ENCODE results near the gene C9orf43.
"Not testable (repeated sequence)": the region's sequence is repeated elsewhere in the genome, so short reads cannot be mapped to it uniquely, and the experiment has no call there.

Gene C9orf43

GRCh38 chr9:113421726-113422125 lies 11.2 kb downstream of the C9orf43 start:
- no peak for DNase-seq (ENCODE audit: low read depth in 2 of 2)

DNA sequence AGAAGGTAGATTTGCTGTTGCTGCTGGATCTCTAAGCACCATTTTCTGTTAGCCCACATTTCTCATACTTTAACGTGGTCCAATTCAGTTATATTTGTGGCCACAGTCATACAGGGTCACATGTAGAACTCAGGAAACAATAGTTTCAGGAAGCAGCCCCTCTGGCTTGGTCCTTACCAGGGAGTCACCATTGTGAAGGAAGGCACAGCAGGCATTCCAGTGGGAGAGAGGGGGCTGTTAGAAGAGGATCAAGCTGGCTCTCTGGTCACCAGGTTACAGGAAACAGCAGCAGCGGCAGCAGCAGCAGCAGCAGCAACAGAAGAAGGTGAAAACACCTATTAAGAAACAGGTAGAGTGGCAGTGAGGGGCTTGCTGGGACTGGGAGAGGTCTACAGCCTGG lies 14.5 kb downstream of the C9orf43 start:
- no peak for DNase-seq (ENCODE audit: low read depth in 2 of 2)

GRCh38 chr9:113426701-113427100 lies 16.2 kb downstream of the C9orf43 start:
- DNase-seq (ENCODE audit: low read depth in 2 of 2), result no peak

DNA sequence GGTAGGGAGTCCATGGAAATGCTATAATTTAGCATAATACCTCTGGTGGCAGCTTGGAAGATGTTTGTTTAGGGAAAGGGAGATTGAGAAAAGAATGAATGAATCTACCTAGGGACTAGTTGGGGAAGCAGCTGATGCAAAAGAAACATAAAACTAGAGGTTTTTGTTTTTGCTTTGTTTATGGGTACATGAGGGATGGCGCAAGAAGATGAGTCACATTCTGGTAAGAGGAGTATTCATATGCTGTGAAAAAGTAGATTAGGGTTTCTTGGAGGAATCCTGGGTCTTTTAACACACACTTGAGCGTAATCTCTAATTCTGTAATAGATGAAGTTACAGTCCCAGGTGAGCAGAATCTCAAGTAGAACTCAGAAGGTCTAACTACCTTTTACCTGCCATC lies 17.1 kb downstream of the C9orf43 start:
- DNase-seq (ENCODE audit: low read depth in 2 of 2), result no peak

DNA sequence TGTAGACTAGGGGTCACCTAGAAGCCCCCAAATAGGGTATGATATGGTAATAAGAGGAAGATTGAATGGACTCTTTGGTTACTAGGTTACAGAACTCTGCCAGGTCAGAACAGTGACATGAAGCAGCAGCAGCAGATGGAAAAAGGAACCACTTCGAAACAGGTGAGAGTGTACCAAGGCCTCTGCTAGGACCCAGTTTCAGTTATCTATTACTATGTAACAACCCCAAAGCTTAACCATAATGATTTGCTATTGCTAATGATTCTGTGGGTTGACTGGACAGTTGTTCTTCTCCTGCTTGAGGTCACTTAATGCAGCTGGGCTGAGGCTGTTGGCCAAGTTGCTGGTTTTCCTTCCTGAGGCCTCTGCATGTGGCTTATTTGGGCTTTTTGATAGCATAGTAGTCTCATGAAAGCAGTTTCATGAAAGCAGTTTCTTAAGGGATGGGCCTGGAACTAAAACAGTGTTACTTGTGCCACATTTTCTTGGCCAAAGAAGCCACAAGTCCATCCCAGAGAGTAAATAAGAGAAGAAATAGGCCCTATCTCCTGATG lies 17.6 kb downstream of the C9orf43 start:
- no peak for DNase-seq (ENCODE audit: low read depth in 2 of 2)

- no peak for DNase-seq (ENCODE audit: low read depth in 2 of 2)
These were observed 20.6 kb downstream of the C9orf43 start for GRCh38 chr9:113431191-113431590.

GRCh38 chr9:113436728-113437515 lies 26.4 kb downstream of the C9orf43 start:
- no peak for DNase-seq (ENCODE audit: low read depth in 2 of 2)

- DNase-seq (ENCODE audit: low read depth in 2 of 2), result not testable (repeated sequence)
These were observed 27.2 kb downstream of the C9orf43 start for GRCh38 chr9:113437716-113438115.

GRCh38 chr9:113444736-113445135 lies 34.2 kb downstream of the C9orf43 start:
- DNase-seq (ENCODE audit: low read depth in 2 of 2), result no peak

DNA sequence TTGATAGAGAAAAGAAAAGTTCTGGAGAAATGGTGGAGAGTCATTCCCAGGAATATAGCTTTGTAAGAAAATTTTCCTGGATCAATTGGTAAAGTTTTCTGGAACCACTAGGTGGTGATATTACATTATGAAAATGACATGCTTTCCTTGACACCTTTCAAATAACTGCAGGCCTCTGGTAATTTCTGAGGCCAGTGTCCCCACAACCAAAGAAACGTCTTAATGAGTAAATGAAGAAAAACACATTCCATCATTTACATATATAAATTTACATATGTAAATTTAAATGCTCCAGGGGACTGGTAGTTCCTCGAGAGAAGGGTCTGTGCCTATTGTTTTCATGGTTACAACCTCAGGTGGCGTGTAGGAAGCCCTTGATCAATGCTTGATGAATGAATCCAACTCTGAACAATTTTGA lies 35.8 kb downstream of the C9orf43 start:
- DNase-seq (ENCODE audit: low read depth in 2 of 2), result no peak

DNA sequence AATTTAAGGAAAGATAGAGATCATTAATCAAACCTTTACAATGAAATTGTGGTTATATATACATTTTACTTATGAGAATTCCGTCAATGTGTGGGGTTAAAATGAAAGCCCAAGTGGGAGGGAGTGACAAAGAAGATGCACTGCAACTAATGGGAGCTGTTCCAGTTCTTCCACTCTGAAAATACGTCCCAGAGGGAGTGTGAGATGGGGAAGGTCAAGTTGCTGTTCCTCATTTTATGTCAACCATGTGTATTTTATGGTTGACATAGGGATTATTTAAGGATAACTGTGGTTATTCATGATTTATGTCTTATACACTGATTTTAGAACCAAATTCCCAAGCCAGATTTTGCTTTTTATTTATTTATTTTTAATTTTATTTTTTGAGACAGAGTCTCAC lies 38.8 kb downstream of the C9orf43 start:
- DNase-seq (ENCODE audit: low read depth in 2 of 2), result no peak

- no peak for DNase-seq (ENCODE audit: low read depth in 2 of 2)
These were observed 41.6 kb downstream of the C9orf43 start for GRCh38 chr9:113452113-113452605.

- no peak for DNase-seq (ENCODE audit: low read depth in 2 of 2)
These were observed 44.6 kb downstream of the C9orf43 start for GRCh38 chr9:113454914-113455761.

GRCh38 chr9:113456235-113456634 lies 45.7 kb downstream of the C9orf43 start:
- no peak for DNase-seq (ENCODE audit: low read depth in 2 of 2)

GRCh38 chr9:113461285-113461684 lies 50.7 kb downstream of the C9orf43 start:
- DNase-seq (ENCODE audit: low read depth in 2 of 2), result no peak

GRCh38 chr9:113461943-113462342 lies 51.4 kb downstream of the C9orf43 start:
- no peak for DNase-seq (ENCODE audit: low read depth in 2 of 2)

DNA sequence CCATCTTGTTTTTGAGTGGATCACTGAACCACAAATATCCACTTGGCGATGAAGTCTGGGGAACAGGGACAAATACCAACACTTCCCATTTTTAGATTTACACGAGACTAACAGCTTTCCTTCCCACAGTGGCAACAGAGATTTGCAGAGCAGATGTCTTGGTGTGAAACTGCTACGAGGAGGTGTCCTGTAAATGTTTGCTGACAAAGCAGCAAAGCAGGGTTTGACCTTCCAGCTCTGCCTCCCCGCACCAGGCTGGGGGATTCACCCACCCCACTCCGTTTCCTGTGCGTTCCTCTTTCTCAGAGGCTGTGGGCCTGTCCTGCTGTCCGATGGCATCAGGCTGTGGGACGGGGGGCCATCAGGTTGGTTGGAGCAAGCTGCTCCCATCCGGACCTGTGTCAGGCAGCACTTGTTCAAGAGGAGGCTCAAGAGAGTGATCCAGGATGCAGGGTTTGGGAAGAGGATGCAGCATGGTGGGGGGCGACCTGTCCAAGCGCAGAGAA lies 52.3 kb downstream of the C9orf43 start:
- DNase-seq (ENCODE audit: low read depth in 2 of 2), result no peak

GRCh38 chr9:113463418-113464285 lies 53.1 kb downstream of the C9orf43 start, which contains the start of gene RGS3:
RGS3 (plus strand) TSS chr9:113463727; CDS start chr9:113463803, 76 bp downstream.
- no peak for DNase-seq (ENCODE audit: low read depth in 2 of 2)

GRCh38 chr9:113464286-113464660 lies 53.7 kb downstream of the C9orf43 start:
- no peak for DNase-seq (ENCODE audit: low read depth in 2 of 2)

GRCh38 chr9:113465599-113466140 lies 55.1 kb downstream of the C9orf43 start:
- DNase-seq (ENCODE audit: low read depth in 2 of 2), result no peak

- DNase-seq (ENCODE audit: low read depth in 2 of 2), result no peak
These were observed 56.6 kb downstream of the C9orf43 start for GRCh38 chr9:113467183-113467582.

Data from stimulated activated CD8-positive, alpha-beta memory T cell treated with anti-CD3 and anti-CD28 coated beads, Interleukin-15, amount 100 ng/mL, for 48 hours (primary cell).